MM.1S (cell line): Measurements from ENCODE around the gene TRAM2.

Experiments used
- DNase-seq: peaks from one replicate; pipeline ENCODE4 v3.0.0-alpha.2; 2015
- H2AFZ ChIP-seq: fragments of 300-600 bp; sonication (generic); 2 replicates; pipeline ENCODE4 v1.6.0; 2016; ENCODE audit warnings: antibody characterized with exemption, low read length
- H3F3A ChIP-seq: fragments of 300-600 bp; sonication (generic); 2 replicates; pipeline ENCODE4 v1.6.1; 2016; ENCODE audit warnings: mild to moderate bottlenecking, antibody characterized with exemption, low read length, moderate library complexity, mixed read lengths; ENCODE audit not compliant: insufficient read depth
- H3K27ac ChIP-seq: fragments of 300-600 bp; sonication (generic); 2 replicates; pipeline ENCODE4 v1.5.1; 2016; ENCODE audit warnings: mild to moderate bottlenecking, low read length
- H3K27me3 ChIP-seq: fragments of 300-600 bp; sonication (generic); replicated peaks from 2 replicates; pipeline ENCODE4 v1.6.0; 2016; ENCODE audit warnings: low read length; ENCODE audit not compliant: insufficient read depth
- H3K36me3 ChIP-seq: fragments of 300-600 bp; sonication (generic); replicated peaks from 2 replicates; pipeline ENCODE4 v1.6.1; 2016; ENCODE audit warnings: mild to moderate bottlenecking, low read length, mixed read lengths; ENCODE audit not compliant: insufficient read depth
- H3K4me1 ChIP-seq: fragments of 300-600 bp; sonication (generic); 2 replicates; pipeline ENCODE4 v1.6.1; 2016; ENCODE audit warnings: low read length, mixed read lengths
- H3K4me2 ChIP-seq: fragments of 300-600 bp; sonication (generic); 2 replicates; pipeline ENCODE4 v1.6.0; 2016; ENCODE audit warnings: low read depth, low read length
- H3K4me3 ChIP-seq: fragments of 300-600 bp; sonication (generic); 2 replicates; pipeline ENCODE4 v1.5.1; 2016; ENCODE audit warnings: low read length, mixed read lengths
- H3K79me2 ChIP-seq: fragments of 300-600 bp; sonication (generic); 2 replicates; pipeline ENCODE4 v1.6.1; 2016; ENCODE audit warnings: mixed run types, low read length, mixed read lengths
- H3K9ac ChIP-seq: fragments of 300-600 bp; sonication (generic); 2 replicates; pipeline ENCODE4 v1.6.1; 2016; ENCODE audit warnings: low read length, mixed read lengths
- H3K9me2 ChIP-seq: fragments of 300-600 bp; sonication (generic); replicated peaks from 2 replicates; pipeline ENCODE4 v1.6.1; 2016; ENCODE audit warnings: mild to moderate bottlenecking, low read length, mixed read lengths; ENCODE audit not compliant: insufficient read depth
- H3K9me3 ChIP-seq: fragments of 300-600 bp; sonication (generic); replicated peaks from 2 replicates; pipeline ENCODE4 v1.6.1; 2016; ENCODE audit warnings: mild to moderate bottlenecking, low read length, mixed read lengths; ENCODE audit not compliant: insufficient read depth
- H4K20me1 ChIP-seq: fragments of 300-600 bp; sonication (generic); 2 replicates; pipeline ENCODE4 v1.6.1; 2016; ENCODE audit warnings: mild to moderate bottlenecking, low read length, moderate library complexity, mixed read lengths; ENCODE audit not compliant: insufficient read depth
- CTCF ChIP-seq: fragments of 300-600 bp; sonication (generic); IDR thresholded peaks from 2 replicates; pipeline ENCODE4 v1.5.1; 2016; ENCODE audit warnings: antibody characterized with exemption, low read length, mixed read lengths
- EZH2 ChIP-seq: fragments of 300-600 bp; sonication (generic); optimal IDR thresholded peaks from 2 replicates; pipeline ENCODE3; 2017; ENCODE audit warnings: low read depth, mild to moderate bottlenecking, antibody characterized with exemption, low read length, mixed read lengths
- EZH2phosphoT487 ChIP-seq: fragments of 300-600 bp; sonication (generic); IDR thresholded peaks from 2 replicates; pipeline ENCODE4 v1.6.1; 2018; ENCODE audit warnings: antibody characterized with exemption, low read length

The TRAM2 gene

GRCh38 chr6:52582996-52583395, 6.1 kb upstream of the TRAM2 start:
- peaks cover 9% of the 10 kb centered on the region for H3K4me1 ChIP-seq
- no peaks in the 10 kb centered on the region for H3K9me3 ChIP-seq
- no peak overlapping the region for H3K27ac ChIP-seq

GRCh38 chr6:52582446-52582845, 5.6 kb upstream of the TRAM2 start:
- no peaks in the 10 kb centered on the region for H3K27me3 ChIP-seq

More at GRCh38 chr6:52582996-52583395, 6.1 kb upstream of the TRAM2 start:
- Histone ChIP-seq H3K9ac (no peak overlapping the region), H2AFZ (no peak overlapping the region), H3K79me2 (no peaks in the 10 kb centered on the region), H3K36me3 (no peaks in the 10 kb centered on the region), H4K20me1 (no peaks in the 10 kb centered on the region), H3F3A (no peaks in the 10 kb centered on the region), H3K4me3 (no peak overlapping the region), H3K27me3 (no peaks in the 10 kb centered on the region), H3K9me2 (no peaks in the 10 kb centered on the region), H3K4me2 (no peak overlapping the region)
- TF ChIP-seq CTCF (no peak), EZH2phosphoT487 (no peak), EZH2 (no peak)
- no peak for DNase-seq

GRCh38 chr6:52580905-52581304, 4.0 kb upstream of the TRAM2 start:
- peaks cover 9% of the 10 kb centered on the region for H3K79me2 ChIP-seq
- peaks cover 11% of the 10 kb centered on the region for H3F3A ChIP-seq
- H3K9me2 ChIP-seq: no peaks in the 10 kb centered on the region
- H3K9me3 ChIP-seq: no peaks in the 10 kb centered on the region
- H3K36me3 ChIP-seq: no peaks in the 10 kb centered on the region
- H3K27me3 ChIP-seq: no peaks in the 10 kb centered on the region
- no peak overlapping the region for H3K9ac ChIP-seq
- TF ChIP-seq EZH2phosphoT487 (no peak), CTCF (no peak), EZH2 (no peak)
- H3K4me2 ChIP-seq: no peak overlapping the region
- H3K4me3 ChIP-seq: no peak overlapping the region
- H3K27ac ChIP-seq: no peak overlapping the region
- H4K20me1 ChIP-seq: no peaks in the 10 kb centered on the region
- no peak for DNase-seq
- peaks cover 9% of the 10 kb centered on the region for H3K4me1 ChIP-seq
- no peak overlapping the region for H2AFZ ChIP-seq

More at GRCh38 chr6:52582446-52582845, 5.6 kb upstream of the TRAM2 start:
- Histone ChIP-seq H3K9me2 (no peaks in the 10 kb centered on the region), H4K20me1 (no peaks in the 10 kb centered on the region), H3K9me3 (no peaks in the 10 kb centered on the region), H3K4me1 (peaks cover 9% of the 10 kb centered on the region), H3F3A (peaks cover 4% of the 10 kb centered on the region), H3K27ac (no peak overlapping the region), H3K4me3 (no peak overlapping the region), H3K9ac (no peak overlapping the region), H2AFZ (no peak overlapping the region), H3K36me3 (no peaks in the 10 kb centered on the region), H3K79me2 (no peaks in the 10 kb centered on the region), H3K4me2 (no peak overlapping the region)
- TF ChIP-seq EZH2: no peak
- no peak for TF ChIP-seq CTCF
- no peak for TF ChIP-seq EZH2phosphoT487
- DNase-seq: no peak
